Measurements from ENCODE around the gene MAL.

- TF ChIP-seq MAX (IDR thresholded peaks at IDR 0.05; ENCODE audit: low read depth, low read length), result no peak
- no peak for TF ChIP-seq CTCF (IDR thresholded peaks at IDR 0.05; ENCODE audit: low read depth, low read length)
These were observed 34.3 kb downstream of the MAL start for GRCh38 chr2:95059656-95060370.
